Measurements from ENCODE around the gene CLDN10.

CLDN10 gene

GRCh38 chr13:95620825-95621498 lies 68.4 kb downstream of the CLDN10 start:
- Histone ChIP-seq H3K79me2 (ENCODE audit: insufficient read depth, low read depth) (no peaks in the 10 kb centered on the region), H3K9ac (no peak overlapping the region), H4K20me1 (ENCODE audit: insufficient read depth) (no peaks in the 10 kb centered on the region), H3K4me2 (no peak overlapping the region), H3K36me3 (ENCODE audit: insufficient read depth) (no peaks in the 10 kb centered on the region), H2AFZ (ENCODE audit: low read depth) (no peak overlapping the region), H3K4me3 (IDR thresholded peaks at IDR 0.05; ENCODE audit: insufficient read depth, low read depth, low read length) (no peak overlapping the region), H3K27me3 (ENCODE audit: insufficient read depth, low read depth) (no peaks in the 10 kb centered on the region), H3K4me1 (ENCODE audit: low read depth, poor library complexity, severe bottlenecking) (no peaks in the 10 kb centered on the region), H3K27ac (no peak overlapping the region)
- TF ChIP-seq CTCF (conservative IDR thresholded peaks at IDR 0.05; ENCODE audit: low read depth, low read length), result no peak

GRCh38 chr13:95623141-95623540 lies 70.6 kb downstream of the CLDN10 start:
- Histone ChIP-seq H3K4me2 (no peak overlapping the region), H3K27me3 (ENCODE audit: insufficient read depth, low read depth) (no peaks in the 10 kb centered on the region), H3K36me3 (ENCODE audit: insufficient read depth) (no peaks in the 10 kb centered on the region), H3K4me1 (ENCODE audit: low read depth, poor library complexity, severe bottlenecking) (no peaks in the 10 kb centered on the region), H2AFZ (ENCODE audit: low read depth) (no peak overlapping the region), H3K4me3 (IDR thresholded peaks at IDR 0.05; ENCODE audit: insufficient read depth, low read depth, low read length) (no peak overlapping the region), H4K20me1 (ENCODE audit: insufficient read depth) (no peaks in the 10 kb centered on the region), H3K9ac (no peak overlapping the region), H3K27ac (no peak overlapping the region), H3K79me2 (ENCODE audit: insufficient read depth, low read depth) (no peaks in the 10 kb centered on the region)
- TF ChIP-seq CTCF (conservative IDR thresholded peaks at IDR 0.05; ENCODE audit: low read depth, low read length), result no peak

GRCh38 chr13:95624020-95624419 lies 71.5 kb downstream of the CLDN10 start:
- Histone ChIP-seq H3K4me1 (ENCODE audit: low read depth, poor library complexity, severe bottlenecking) (no peaks in the 10 kb centered on the region), H3K4me2 (no peak overlapping the region), H3K36me3 (ENCODE audit: insufficient read depth) (no peaks in the 10 kb centered on the region), H4K20me1 (ENCODE audit: insufficient read depth) (no peaks in the 10 kb centered on the region), H3K4me3 (IDR thresholded peaks at IDR 0.05; ENCODE audit: insufficient read depth, low read depth, low read length) (no peak overlapping the region), H3K9ac (no peak overlapping the region), H3K79me2 (ENCODE audit: insufficient read depth, low read depth) (no peaks in the 10 kb centered on the region), H3K27me3 (ENCODE audit: insufficient read depth, low read depth) (no peaks in the 10 kb centered on the region), H2AFZ (ENCODE audit: low read depth) (no peak overlapping the region; the same call in 1 of the 2 replicates), H3K27ac (no peak overlapping the region)
- TF ChIP-seq CTCF (conservative IDR thresholded peaks at IDR 0.05; ENCODE audit: low read depth, low read length), result peak; percentile 77

- H2AFZ ChIP-seq (ENCODE audit: low read depth), result no peak overlapping the region
- H3K4me2 ChIP-seq, result no peak overlapping the region
- no peak overlapping the region for H3K27ac ChIP-seq
- H3K79me2 ChIP-seq (ENCODE audit: insufficient read depth, low read depth), result no peaks in the 10 kb centered on the region
- no peaks in the 10 kb centered on the region for H4K20me1 ChIP-seq (ENCODE audit: insufficient read depth)
- TF ChIP-seq CTCF (conservative IDR thresholded peaks at IDR 0.05; ENCODE audit: low read depth, low read length), result no peak
- H3K36me3 ChIP-seq (ENCODE audit: insufficient read depth), result no peaks in the 10 kb centered on the region
- H3K4me1 ChIP-seq (ENCODE audit: low read depth, poor library complexity, severe bottlenecking), result no peaks in the 10 kb centered on the region
- no peaks in the 10 kb centered on the region for H3K27me3 ChIP-seq (ENCODE audit: insufficient read depth, low read depth)
- no peak overlapping the region for H3K9ac ChIP-seq
- no peak overlapping the region for H3K4me3 ChIP-seq (IDR thresholded peaks at IDR 0.05; ENCODE audit: insufficient read depth, low read depth, low read length)
Observed at GRCh38 chr13:95626768-95627167, 74.2 kb downstream of the CLDN10 start.
